OCI-LY1 (cell line): ENCODE data around the gene MARS1.

ENCODE experiments used
- H2AFZ ChIP-seq: fragments of 200-600 bp; sonication (generic), shearing (Covaris generic); 2 replicates; pipeline ENCODE4 v1.6.0; 2014; ENCODE audit warnings: antibody characterized with exemption, mild to moderate bottlenecking, low read length
- H3F3A ChIP-seq: fragments of 200-600 bp; sonication (generic), shearing (Covaris generic); 2 replicates; pipeline ENCODE4 v1.6.0; 2014; ENCODE audit warnings: mild to moderate bottlenecking, antibody characterized with exemption, low read length, moderate library complexity; ENCODE audit not compliant: insufficient read depth
- H3K27ac ChIP-seq: fragments of 200-600 bp; sonication (generic); 2 replicates; pipeline ENCODE4 v1.5.1; 2014; ENCODE audit warnings: low read length, mixed run types, mild to moderate bottlenecking, low read depth; ENCODE audit not compliant: poor library complexity, severe bottlenecking
- H3K27me3 ChIP-seq: fragments of 200-600 bp; sonication (generic); 2 replicates; pipeline ENCODE4 v1.6.0; 2014; ENCODE audit warnings: antibody characterized with exemption, mild to moderate bottlenecking, low read length, moderate library complexity; ENCODE audit not compliant: insufficient read depth
- H3K36me3 ChIP-seq: fragments of 200-600 bp; sonication (generic); 2 replicates; pipeline ENCODE4 v1.6.1; 2014; ENCODE audit warnings: mild to moderate bottlenecking, antibody characterized with exemption, low read length, moderate library complexity, mixed read lengths; ENCODE audit not compliant: insufficient read depth
- H3K4me1 ChIP-seq: fragments of 200-600 bp; sonication (generic); 2 replicates; pipeline ENCODE4 v1.5.1; 2014; ENCODE audit warnings: mild to moderate bottlenecking, low read length, moderate library complexity; ENCODE audit not compliant: insufficient read depth, severe bottlenecking
- H3K4me2 ChIP-seq: fragments of 200-600 bp; sonication (generic), shearing (Covaris generic); 2 replicates; pipeline ENCODE4 v1.6.1; 2014; ENCODE audit warnings: low read length
- H3K4me3 ChIP-seq: fragments of 200-600 bp; sonication (generic); 2 replicates; pipeline ENCODE4 v1.5.1; 2014; ENCODE audit warnings: low read length, low read depth, mild to moderate bottlenecking, mixed read lengths; ENCODE audit not compliant: poor library complexity, severe bottlenecking
- H3K79me2 ChIP-seq: fragments of 200-600 bp; shearing (Covaris generic); 2 replicates; pipeline ENCODE4 v1.6.1; 2016; ENCODE audit warnings: mixed run types, low read length, mixed read lengths; ENCODE audit not compliant: insufficient read depth
- H3K9ac ChIP-seq: fragments of 200-600 bp; sonication (generic), shearing (Covaris generic); 2 replicates; pipeline ENCODE4 v1.6.1; 2014; ENCODE audit warnings: mild to moderate bottlenecking, low read length, mixed read lengths
- H3K9me2 ChIP-seq: fragments of 200-600 bp; sonication (generic), shearing (Covaris generic); 2 replicates; pipeline ENCODE4 v1.6.1; 2014; ENCODE audit warnings: low read depth, mild to moderate bottlenecking, low read length, mixed read lengths
- H3K9me3 ChIP-seq: fragments of 200-600 bp; shearing (Covaris generic); 2 replicates; pipeline ENCODE4 v1.6.1; 2014; ENCODE audit warnings: low read length, mixed read lengths
- H4K20me1 ChIP-seq: fragments of 200-600 bp; sonication (generic), shearing (Covaris generic); 2 replicates; pipeline ENCODE4 v1.6.0; 2016; ENCODE audit warnings: mild to moderate bottlenecking, low read length; ENCODE audit not compliant: insufficient read depth
- EZH2 ChIP-seq: fragments of 200-600 bp; sonication (generic), shearing (Covaris generic); IDR thresholded peaks from 2 replicates; pipeline ENCODE4 v1.8.0; 2017; ENCODE audit warnings: borderline replicate concordance, mixed run types, mild to moderate bottlenecking, antibody characterized with exemption, low read length, moderate library complexity, mixed read lengths
- TF ChIP-seq, protein P1 (sequence below): fragments of 200-600 bp; sonication (generic), shearing (Covaris generic); IDR thresholded peaks from 2 replicates; pipeline ENCODE4 v1.5.1; 2017; ENCODE audit warnings: mild to moderate bottlenecking, antibody characterized with exemption, low read length, moderate library complexity, mixed read lengths

Gene MARS1

GRCh38 chr12:57446292-57446960 is 41.4 kb upstream of the MARS1 start:
- H3K4me3 ChIP-seq: no peak overlapping the region
- no peak overlapping the region for H3K27ac ChIP-seq
- H3K4me2 ChIP-seq: no peak overlapping the region
- H3K9ac ChIP-seq: no peak overlapping the region
- H3K9me3 ChIP-seq: 0 out of 2 replicates have a peak, but pooled peaks cover 2% of the 10 kb centered on the region
- TF ChIP-seq, protein P1, sequence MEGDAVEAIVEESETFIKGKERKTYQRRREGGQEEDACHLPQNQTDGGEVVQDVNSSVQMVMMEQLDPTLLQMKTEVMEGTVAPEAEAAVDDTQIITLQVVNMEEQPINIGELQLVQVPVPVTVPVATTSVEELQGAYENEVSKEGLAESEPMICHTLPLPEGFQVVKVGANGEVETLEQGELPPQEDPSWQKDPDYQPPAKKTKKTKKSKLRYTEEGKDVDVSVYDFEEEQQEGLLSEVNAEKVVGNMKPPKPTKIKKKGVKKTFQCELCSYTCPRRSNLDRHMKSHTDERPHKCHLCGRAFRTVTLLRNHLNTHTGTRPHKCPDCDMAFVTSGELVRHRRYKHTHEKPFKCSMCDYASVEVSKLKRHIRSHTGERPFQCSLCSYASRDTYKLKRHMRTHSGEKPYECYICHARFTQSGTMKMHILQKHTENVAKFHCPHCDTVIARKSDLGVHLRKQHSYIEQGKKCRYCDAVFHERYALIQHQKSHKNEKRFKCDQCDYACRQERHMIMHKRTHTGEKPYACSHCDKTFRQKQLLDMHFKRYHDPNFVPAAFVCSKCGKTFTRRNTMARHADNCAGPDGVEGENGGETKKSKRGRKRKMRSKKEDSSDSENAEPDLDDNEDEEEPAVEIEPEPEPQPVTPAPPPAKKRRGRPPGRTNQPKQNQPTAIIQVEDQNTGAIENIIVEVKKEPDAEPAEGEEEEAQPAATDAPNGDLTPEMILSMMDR: no peak
- no peak for TF ChIP-seq EZH2
- H3K79me2 ChIP-seq: no peaks in the 10 kb centered on the region
- no peaks in the 10 kb centered on the region for H3K27me3 ChIP-seq
- no peaks in the 10 kb centered on the region for H3K36me3 ChIP-seq
- H3K4me1 ChIP-seq: no peaks in the 10 kb centered on the region
- no peaks in the 10 kb centered on the region for H3K9me2 ChIP-seq
- no peaks in the 10 kb centered on the region for H4K20me1 ChIP-seq
- H2AFZ ChIP-seq: no peak overlapping the region
- H3F3A ChIP-seq: no peaks in the 10 kb centered on the region

GRCh38 chr12:57448669-57449068 is 39.2 kb upstream of the MARS1 start:
- Histone ChIP-seq H3K9ac (no peak overlapping the region), H3K4me3 (no peak overlapping the region), H3K9me2 (no peaks in the 10 kb centered on the region), H3K9me3 (no peaks in the 10 kb centered on the region), H2AFZ (no peak overlapping the region), H3K79me2 (no peaks in the 10 kb centered on the region), H3F3A (no peaks in the 10 kb centered on the region), H3K4me2 (no peak overlapping the region), H3K27ac (no peak overlapping the region), H4K20me1 (no peaks in the 10 kb centered on the region), H3K4me1 (no peaks in the 10 kb centered on the region), H3K36me3 (no peaks in the 10 kb centered on the region), H3K27me3 (no peaks in the 10 kb centered on the region)
- TF ChIP-seq, protein P1: no peak
- TF ChIP-seq EZH2: no peak

DNA sequence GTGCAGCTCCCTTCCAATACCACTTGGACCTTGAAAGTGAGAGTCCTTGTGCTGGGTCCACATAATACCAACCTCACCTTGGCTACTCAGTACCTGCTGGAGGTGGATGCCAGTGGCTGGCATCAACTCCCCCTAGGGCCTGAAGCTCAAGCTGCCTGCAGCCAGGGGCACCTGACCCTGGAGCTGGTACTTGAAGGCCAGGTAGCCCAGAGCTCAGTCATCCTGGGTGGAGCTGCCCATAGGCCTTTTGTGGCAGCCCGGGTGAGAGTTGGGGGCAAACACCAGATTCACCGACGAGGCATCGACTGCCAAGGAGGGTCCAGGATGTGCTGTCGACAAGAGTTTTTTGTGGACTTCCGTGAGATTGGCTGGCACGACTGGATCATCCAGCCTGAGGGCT is 38.5 kb upstream of the MARS1 start:
- Histone ChIP-seq H3K27ac (no peak overlapping the region), H3K79me2 (no peaks in the 10 kb centered on the region), H2AFZ (no peak overlapping the region), H3K4me2 (no peak overlapping the region), H3F3A (no peaks in the 10 kb centered on the region), H4K20me1 (no peaks in the 10 kb centered on the region), H3K9me2 (no peaks in the 10 kb centered on the region), H3K4me1 (no peaks in the 10 kb centered on the region), H3K9me3 (no peaks in the 10 kb centered on the region), H3K9ac (no peak overlapping the region), H3K4me3 (no peak overlapping the region), H3K27me3 (no peaks in the 10 kb centered on the region), H3K36me3 (no peaks in the 10 kb centered on the region)
- TF ChIP-seq EZH2: no peak
- TF ChIP-seq, protein P1: no peak
